Hepatocyte (in vitro differentiated cells): ENCODE results near the gene LMOD3. TPM values are rescaled to one million over a fixed set of nuclear protein-coding genes. Genes with fewer than 3 reads are reported as not detected.

Experiments
- DNase-seq: peaks from one replicate; pipeline ENCODE4 v3.0.0-alpha.2; 2016; ENCODE audit warnings: low spot score
- H2AFZ ChIP-seq: fragments of 200-600 bp; sonication (generic); 2 replicates; pipeline ENCODE4 v1.6.0; 2016; ENCODE audit warnings: antibody characterized with exemption, mild to moderate bottlenecking
- H3K27ac ChIP-seq: fragments of 200-600 bp; sonication (generic); 2 replicates; pipeline ENCODE4 v1.5.1; 2016; ENCODE audit warnings: mild to moderate bottlenecking
- H3K27me3 ChIP-seq: fragments of 200-600 bp; sonication (generic); 2 replicates; pipeline ENCODE4 v1.6.1; 2016
- H3K36me3 ChIP-seq: fragments of 200-600 bp; sonication (generic); replicated peaks from 2 replicates; pipeline ENCODE4 v1.5.1; 2016; ENCODE audit warnings: low read depth; ENCODE audit not compliant: insufficient read depth
- H3K4me1 ChIP-seq: fragments of 200-600 bp; sonication (generic); 2 replicates; pipeline ENCODE4 v1.5.1; 2016; ENCODE audit warnings: mild to moderate bottlenecking, moderate library complexity; ENCODE audit not compliant: insufficient read depth
- H3K4me2 ChIP-seq: fragments of 200-600 bp; sonication (generic); 2 replicates; pipeline ENCODE4 v1.6.0; 2016
- H3K4me3 ChIP-seq: fragments of 200-600 bp; sonication (generic); 2 replicates; pipeline ENCODE4 v1.5.1; 2016; ENCODE audit warnings: mild to moderate bottlenecking
- H3K79me2 ChIP-seq: fragments of 200-600 bp; sonication (generic); 2 replicates; pipeline ENCODE4 v1.6.0; 2017; ENCODE audit warnings: mild to moderate bottlenecking
- H3K9me2 ChIP-seq: fragments of 200-600 bp; sonication (generic); replicated peaks from 2 replicates; pipeline ENCODE4 v1.6.0; 2017; ENCODE audit warnings: mild to moderate bottlenecking; ENCODE audit not compliant: insufficient read depth
- H3K9me3 ChIP-seq: fragments of 200-600 bp; sonication (generic); 2 replicates; pipeline ENCODE4 v1.5.1; 2016; ENCODE audit warnings: low read depth, mild to moderate bottlenecking
- H4K20me1 ChIP-seq: fragments of 200-600 bp; sonication (generic); 2 replicates; pipeline ENCODE4 v1.6.0; 2016; ENCODE audit warnings: mild to moderate bottlenecking; ENCODE audit not compliant: insufficient read depth, poor library complexity, severe bottlenecking
- EZH2 ChIP-seq: fragments of 200-600 bp; sonication (generic); IDR thresholded peaks from 2 replicates; pipeline ENCODE4 v1.6.1; 2016; ENCODE audit warnings: antibody characterized with exemption, mild to moderate bottlenecking, borderline replicate concordance
- EZH2phosphoT487 ChIP-seq: fragments of 200-600 bp; sonication (generic); IDR thresholded peaks from one replicate; pipeline ENCODE4 v1.6.1; 2018; ENCODE audit warnings: antibody characterized with exemption, mild to moderate bottlenecking, low read depth, moderate library complexity; ENCODE audit not compliant: unreplicated experiment, severe bottlenecking
- WGBS: methylation state at CpG from one replicate; pipeline ENCODE4 v1.1.6; 2016; ENCODE audit warnings: low lambda C conversion rate; ENCODE audit errors: missing lambda C conversion rate; 5-methylcytosine and 5-hydroxymethylcytosine counted together
- polyA plus RNA-seq: library from polyadenylated mRNA; unstranded; fragments of >200 nt; fragmentation: Nextera tagmentation; extraction: Ambion mirVana; gene quantifications from 2 replicates; pipeline ENCODE4 v1.2.1, GENCODE V29; 2016
- total RNA-seq: library from RNA; depleted of rRNA; stranded (reverse); fragments of >200 nt; gene quantifications from 2 replicates; pipeline ENCODE4 v1.2.3, GENCODE V29; 2014
- TF ChIP-seq, protein P1 (sequence below): fragments of 200-600 bp; sonication (generic); IDR thresholded peaks from 2 replicates; pipeline ENCODE4 v1.5.1; 2016; ENCODE audit warnings: antibody characterized with exemption, mild to moderate bottlenecking; ENCODE audit not compliant: poor library complexity

LMOD3 gene
- total and polyA plus RNA-seq, 2 experiments from 2014 or later: not detected

- Histone ChIP-seq H3K27ac (no peak overlapping the region), H3K4me2 (no peak overlapping the region), H3K4me1 (peaks cover 4% of the 10 kb centered on the region), H3K27me3 (no peaks in the 10 kb centered on the region), H3K36me3 (no peaks in the 10 kb centered on the region), H2AFZ (no peak overlapping the region), H3K9me2 (no peaks in the 10 kb centered on the region), H3K4me3 (no peak overlapping the region), H3K79me2 (peaks cover 70% of the 10 kb centered on the region), H3K9me3 (no peaks in the 10 kb centered on the region), H4K20me1 (peaks cover 10% of the 10 kb centered on the region)
- 88% methylated on average over 5 of the region's 5 CpGs for WGBS
- no peak for DNase-seq
- TF ChIP-seq EZH2 (no peak), EZH2phosphoT487 (no peak)
- TF ChIP-seq, protein P1, sequence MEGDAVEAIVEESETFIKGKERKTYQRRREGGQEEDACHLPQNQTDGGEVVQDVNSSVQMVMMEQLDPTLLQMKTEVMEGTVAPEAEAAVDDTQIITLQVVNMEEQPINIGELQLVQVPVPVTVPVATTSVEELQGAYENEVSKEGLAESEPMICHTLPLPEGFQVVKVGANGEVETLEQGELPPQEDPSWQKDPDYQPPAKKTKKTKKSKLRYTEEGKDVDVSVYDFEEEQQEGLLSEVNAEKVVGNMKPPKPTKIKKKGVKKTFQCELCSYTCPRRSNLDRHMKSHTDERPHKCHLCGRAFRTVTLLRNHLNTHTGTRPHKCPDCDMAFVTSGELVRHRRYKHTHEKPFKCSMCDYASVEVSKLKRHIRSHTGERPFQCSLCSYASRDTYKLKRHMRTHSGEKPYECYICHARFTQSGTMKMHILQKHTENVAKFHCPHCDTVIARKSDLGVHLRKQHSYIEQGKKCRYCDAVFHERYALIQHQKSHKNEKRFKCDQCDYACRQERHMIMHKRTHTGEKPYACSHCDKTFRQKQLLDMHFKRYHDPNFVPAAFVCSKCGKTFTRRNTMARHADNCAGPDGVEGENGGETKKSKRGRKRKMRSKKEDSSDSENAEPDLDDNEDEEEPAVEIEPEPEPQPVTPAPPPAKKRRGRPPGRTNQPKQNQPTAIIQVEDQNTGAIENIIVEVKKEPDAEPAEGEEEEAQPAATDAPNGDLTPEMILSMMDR: no peak
Measured at GRCh38 chr3:69095636-69096035, 26.8 kb downstream of the LMOD3 start.

DNA sequence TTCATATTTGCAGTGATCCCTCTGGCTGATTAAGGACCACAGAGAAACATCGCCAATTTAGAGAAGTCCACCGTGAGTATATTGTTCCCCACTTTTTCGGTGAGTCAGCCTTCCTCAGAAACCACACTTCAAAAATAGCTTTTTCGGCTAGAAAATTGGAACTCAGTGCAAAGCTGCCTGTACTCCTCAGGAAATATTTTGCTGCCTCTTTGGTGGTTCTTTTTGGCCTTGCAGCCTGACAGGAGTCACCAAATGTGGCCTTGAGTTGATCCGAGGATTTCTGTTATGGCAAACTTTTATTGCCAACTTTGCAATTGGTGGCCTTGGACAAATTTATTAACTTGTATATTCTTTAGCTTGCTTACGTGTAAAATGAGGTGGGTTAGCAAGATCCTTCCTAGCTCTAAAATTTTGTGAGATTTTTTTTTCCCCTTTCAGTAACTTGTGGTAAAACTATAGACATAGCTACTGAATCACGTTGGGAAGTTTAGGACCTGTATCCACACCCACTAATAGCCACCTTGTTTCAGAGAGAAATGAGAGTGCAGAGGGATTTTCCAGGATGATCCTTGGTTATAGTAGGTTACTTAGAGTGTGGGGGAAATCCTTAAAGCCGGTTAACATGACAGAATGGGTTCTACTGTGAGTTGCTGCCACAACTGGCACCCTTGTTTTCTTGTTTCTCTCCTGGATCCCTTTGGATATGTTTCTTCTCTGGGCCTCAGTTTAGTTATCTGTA is 27.8 kb downstream of the LMOD3 start:
- Histone ChIP-seq H3K9me2 (no peaks in the 10 kb centered on the region), H3K27me3 (no peaks in the 10 kb centered on the region), H3K27ac (no peak overlapping the region), H3K79me2 (peaks cover 73% of the 10 kb centered on the region), H3K36me3 (no peaks in the 10 kb centered on the region), H4K20me1 (peaks cover 13% of the 10 kb centered on the region), H3K9me3 (no peaks in the 10 kb centered on the region), H3K4me1 (peaks cover 4% of the 10 kb centered on the region), H2AFZ (no peak overlapping the region), H3K4me3 (no peak overlapping the region), H3K4me2 (no peak overlapping the region)
- DNase-seq: no peak
- TF ChIP-seq, protein P1: no peak
- WGBS: 92% methylated on average over 8 of the region's 8 CpGs

DNA sequence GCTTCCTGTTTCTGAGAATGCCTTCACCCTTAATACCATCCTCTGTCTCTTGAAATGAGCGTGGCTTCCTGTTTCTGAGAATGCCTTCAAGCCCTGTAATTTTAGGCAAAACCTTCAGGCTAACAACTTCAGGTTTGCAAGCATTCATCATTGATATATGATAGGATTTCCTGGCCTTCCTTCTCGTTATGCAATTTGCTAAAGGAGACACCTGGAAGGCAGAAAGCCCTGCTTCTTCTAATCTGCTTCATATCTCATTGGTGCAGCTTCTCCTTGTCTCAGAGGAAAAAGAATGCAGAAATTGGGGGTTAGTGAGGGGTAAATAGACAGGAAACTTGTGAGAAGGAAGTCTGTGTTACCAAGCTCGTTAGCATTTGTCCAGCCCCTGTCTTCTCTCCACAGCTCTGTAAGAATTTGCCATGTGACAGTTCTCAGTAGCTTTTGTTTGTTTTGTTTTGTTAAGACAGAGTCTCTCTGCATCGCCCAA is 30.3 kb downstream of the LMOD3 start:
- 60% methylated on average over 4 of the region's 4 CpGs for WGBS

More for the DNA sequence above, 30.3 kb downstream of the LMOD3 start:
- H3K9me2 ChIP-seq: no peaks in the 10 kb centered on the region
- no peaks in the 10 kb centered on the region for H3K36me3 ChIP-seq
- no peak overlapping the region for H3K4me2 ChIP-seq
- H3K4me3 ChIP-seq: no peak overlapping the region
- peaks cover 79% of the 10 kb centered on the region for H3K79me2 ChIP-seq
- H3K27ac ChIP-seq: no peak overlapping the region
- H2AFZ ChIP-seq: no peak overlapping the region
- H3K9me3 ChIP-seq: no peaks in the 10 kb centered on the region
- DNase-seq: no peak
- H3K4me1 ChIP-seq: peaks cover 24% of the 10 kb centered on the region
- H4K20me1 ChIP-seq: peaks cover 22% of the 10 kb centered on the region
- H3K27me3 ChIP-seq: no peaks in the 10 kb centered on the region
- TF ChIP-seq EZH2 (no peak), EZH2phosphoT487 (no peak)
- TF ChIP-seq, protein P1: no peak
